CD14-positive monocyte (primary cell): ENCODE measurements around the gene DSTYK. TPM values are rescaled to one million over a fixed set of nuclear protein-coding genes. Genes with fewer than 3 reads are reported as not detected.

ENCODE experiments used
- DNase-seq, 3 donors: peaks; one replicate each; pipeline ENCODE4 v3.0.0-alpha.2; 2011 to 2022
- H2AFZ ChIP-seq: 2 replicates; pipeline ENCODE4 v1.6.0; 2012; ENCODE audit warnings: mild to moderate bottlenecking, low read depth, low read length, inconsistent platforms; ENCODE audit not compliant: insufficient read depth, poor library complexity, severe bottlenecking
- H3K27ac ChIP-seq, 2 donors: 1 replicate in 1 of 2; 2 replicates in 1 of 2; pipeline ENCODE4 v1.5.1; 2012 to 2013; ENCODE audit warnings: low read length in 2 of 2, control low read depth in 1 of 2, inconsistent platforms in 1 of 2, low read depth in 1 of 2, mild to moderate bottlenecking in 1 of 2
- H3K27me3 ChIP-seq, 2 donors: one replicate each; pipeline versions ENCODE4 v1.6.0 to v1.6.1; 2011 to 2013; ENCODE audit warnings: low read length in 2 of 2; ENCODE audit not compliant: control insufficient read depth in 2 of 2, insufficient read depth in 2 of 2
- H3K36me3 ChIP-seq, 2 donors: replicated peaks in 1 of 2; 1 replicate in 1 of 2; 2 replicates in 1 of 2; pipeline versions ENCODE4 v1.5.1 to v1.6.1; 2012 to 2013; ENCODE audit warnings: low read length in 2 of 2, control low read depth in 1 of 2, inconsistent platforms in 1 of 2, mild to moderate bottlenecking in 1 of 2; ENCODE audit not compliant: insufficient read depth in 2 of 2, control insufficient read depth in 1 of 2
- H3K4me1 ChIP-seq, 2 donors: 1 replicate in 1 of 2; 2 replicates in 1 of 2; pipeline versions ENCODE4 v1.5.1 to v1.6.1; 2012 to 2013; ENCODE audit warnings: low read length in 2 of 2, control low read depth in 1 of 2, inconsistent platforms in 1 of 2, mild to moderate bottlenecking in 1 of 2, moderate library complexity in 1 of 2; ENCODE audit not compliant: insufficient read depth in 2 of 2, control insufficient read depth in 1 of 2
- H3K4me2 ChIP-seq: replicated peaks from 2 replicates; pipeline ENCODE3; 2012; ENCODE audit warnings: low read length, moderate library complexity, mild to moderate bottlenecking; ENCODE audit not compliant: poor library complexity, severe bottlenecking; ENCODE audit errors: extremely low read depth
- H3K4me3 ChIP-seq, 3 experiments: fragments of 200-600 bp in 1 of 3; sonication (generic) in 1 of 3; replicated peaks in 1 of 3; 1 replicate in 2 of 3; 2 replicates in 1 of 3; pipeline ENCODE4 v1.5.1; 2011 to 2013; ENCODE audit warnings: low read length in 3 of 3, mild to moderate bottlenecking in 3 of 3, control low read depth in 2 of 3, low read depth in 2 of 3, inconsistent platforms in 1 of 3, moderate library complexity in 1 of 3
- H3K79me2 ChIP-seq: 2 replicates; pipeline ENCODE4 v1.6.0; 2012; ENCODE audit warnings: mild to moderate bottlenecking, control low read depth, inconsistent platforms, low read length, moderate library complexity; ENCODE audit not compliant: insufficient read depth
- H3K9ac ChIP-seq: 2 replicates; pipeline ENCODE4 v1.6.0; 2017; ENCODE audit warnings: low read length, mild to moderate bottlenecking; ENCODE audit not compliant: insufficient read depth, poor library complexity, severe bottlenecking
- H3K9me3 ChIP-seq, 2 donors: replicated peaks in 1 of 2; 1 replicate in 1 of 2; 2 replicates in 1 of 2; pipeline versions ENCODE4 v1.5.1 to v1.6.1; 2012 to 2013; ENCODE audit warnings: low read length in 2 of 2, control low read depth in 1 of 2; ENCODE audit not compliant: control insufficient read depth in 1 of 2, insufficient read depth in 1 of 2
- H4K20me1 ChIP-seq: 2 replicates; pipeline ENCODE4 v1.6.0; 2012; ENCODE audit warnings: mild to moderate bottlenecking, low read length, control low read depth, moderate library complexity; ENCODE audit not compliant: insufficient read depth
- H3K27ac Mint-ChIP-seq, 7 donors: one replicate each; pipeline ENCODE4 v1.8.0; 2020; ENCODE audit warnings: mild to moderate bottlenecking in 7 of 7, mixed read lengths in 7 of 7, moderate library complexity in 6 of 7, inconsistent platforms in 2 of 7
- H3K27me3 Mint-ChIP-seq, 3 donors: one replicate each; pipeline ENCODE4 v1.8.0; 2021 to 2022; ENCODE audit warnings: low read depth in 3 of 3, mild to moderate bottlenecking in 3 of 3, mixed read lengths in 3 of 3, moderate library complexity in 3 of 3, inconsistent platforms in 1 of 3
- H3K36me3 Mint-ChIP-seq, 2 donors: one replicate each; pipeline ENCODE4 v1.8.0; 2020; ENCODE audit warnings: mixed read lengths in 2 of 2, inconsistent platforms in 1 of 2, mild to moderate bottlenecking in 1 of 2
- H3K4me1 Mint-ChIP-seq: one replicate; pipeline ENCODE4 v1.8.0; 2020; ENCODE audit warnings: mild to moderate bottlenecking, mixed read lengths
- H3K4me3 Mint-ChIP-seq, 2 donors: one replicate each; pipeline ENCODE4 v1.8.0; 2020; ENCODE audit warnings: mild to moderate bottlenecking in 2 of 2, mixed read lengths in 2 of 2, moderate library complexity in 1 of 2
- H3K9me3 Mint-ChIP-seq, 7 donors: one replicate each; pipeline ENCODE4 v1.8.0; 2020 to 2022; ENCODE audit warnings: mixed read lengths in 7 of 7, mild to moderate bottlenecking in 6 of 7, moderate library complexity in 6 of 7, inconsistent platforms in 2 of 7
- CTCF ChIP-seq: fragments of 200-600 bp; IDR thresholded peaks from one replicate; pipeline ENCODE4 v1.8.0; 2022; ENCODE audit warnings: antibody characterized with exemption, mild to moderate bottlenecking
- WGBS: methylation state at CpG from one replicate; pipeline ENCODE4 v1.1.5; 2013; ENCODE audit warnings: missing lambda C conversion rate; ENCODE audit not compliant: insufficient coverage; 5-methylcytosine and 5-hydroxymethylcytosine counted together
- intact Hi-C, 2 donors: fragments of 100-400 bp; cut with micrococcal nuclease; formaldehyde crosslinking; loops; one replicate each; pipeline versions ENCODE4 v1.15.0 to v1.15.1; 2023
- polyA plus RNA-seq, 3 donors: library from polyadenylated mRNA; depleted of rRNA in 1 of 3; unstranded in 2 of 3; stranded (reverse) in 1 of 3; fragments of 300-500 nt in 2 of 3; fragments of >200 nt in 1 of 3; fragmentation: Illumina TruSeq in 2 of 3; gene quantifications; 1 replicate in 2 of 3; 2 replicates in 1 of 3; pipeline ENCODE4 v1.2.3, GENCODE V29; 2012 to 2021

The DSTYK gene
- polyA plus RNA-seq, 3 donors, result 2.9 to 6.5 (median 3.8) TPM

GRCh38 chr1:205237526-205238484, 26.3 kb upstream of the DSTYK start:
- no peak overlapping the region for H3K9ac ChIP-seq
- no peaks in the 10 kb centered on the region for H3K9me3 ChIP-seq
- no peaks in the 10 kb centered on the region for H3K27me3 ChIP-seq
- no peak for TF ChIP-seq CTCF
- peak overlapping the region in 1 of 3 experiments; percentile 9 for H3K4me3 ChIP-seq
- H3K9me3 Mint-ChIP-seq, result no peaks in the 10 kb centered on the region
- H3K27ac ChIP-seq, result no peak overlapping the region
- H3K36me3 Mint-ChIP-seq, result no peaks in the 10 kb centered on the region
- H3K4me1 ChIP-seq, result peaks cover 12 to 16% of the 10 kb centered on the region in 2 donors
- peak overlapping the region in 2 of 7 donors; percentile 54 to 81 for H3K27ac Mint-ChIP-seq
- DNase-seq, result no peak
- H3K36me3 ChIP-seq, result no peaks in the 10 kb centered on the region
- peaks cover 0 to 2% (median 1%) of the 10 kb centered on the region in 3 donors for H3K27me3 Mint-ChIP-seq
- peaks cover 19% of the 10 kb centered on the region for H3K4me1 Mint-ChIP-seq
- no peaks in the 10 kb centered on the region for H3K79me2 ChIP-seq
- peak overlapping the region in 1 of 2 donors; percentile 52 for H3K4me3 Mint-ChIP-seq
- WGBS, result 4% methylated on average over 11 of the region's 12 CpGs
- peak overlapping the region; percentile 52 for H2AFZ ChIP-seq
- H3K4me2 ChIP-seq, result peak overlapping the region; percentile 32
- no peaks in the 10 kb centered on the region for H4K20me1 ChIP-seq
- intact Hi-C loops, result no loop called here

DNA sequence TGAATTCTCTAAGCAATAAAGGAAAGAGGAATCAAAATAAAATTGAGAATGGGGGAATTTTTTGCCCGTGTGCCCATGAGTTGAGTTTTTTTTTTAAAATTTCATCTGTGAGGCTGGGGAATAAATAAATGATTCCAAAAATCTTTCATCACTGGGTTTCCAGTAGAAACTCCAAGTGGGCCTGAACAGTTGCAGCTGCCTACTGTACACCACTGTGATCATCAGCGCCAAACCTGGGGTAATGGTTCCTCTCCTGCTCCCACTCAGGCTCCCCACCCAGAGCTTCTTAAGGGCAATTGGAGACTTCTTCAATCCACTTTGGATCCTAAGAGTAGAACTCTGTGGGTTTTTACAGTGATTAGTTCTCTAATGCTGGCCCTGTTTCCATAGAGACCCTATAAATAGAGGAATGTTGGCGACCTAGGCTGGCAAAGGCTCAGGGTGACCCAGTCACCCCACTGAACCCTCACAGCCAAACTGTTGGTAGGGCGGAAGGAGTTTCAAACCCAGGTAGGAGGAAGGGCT, 25.5 kb upstream of the DSTYK start:
- Mint-ChIP-seq H3K4me1 (peaks cover 19% of the 10 kb centered on the region), H3K27me3 (peaks cover 0 to 2% (median 2%) of the 10 kb centered on the region in 3 donors), H3K9me3 (no peaks in the 10 kb centered on the region), H3K36me3 (no peaks in the 10 kb centered on the region), H3K27ac (no peak overlapping the region), H3K4me3 (no peak overlapping the region)
- intact Hi-C loops, result no loop called here
- Histone ChIP-seq H3K4me1 (peaks cover 12 to 16% of the 10 kb centered on the region in 2 donors), H4K20me1 (no peaks in the 10 kb centered on the region), H3K27me3 (no peaks in the 10 kb centered on the region), H3K9ac (no peak overlapping the region), H2AFZ (no peak overlapping the region), H3K79me2 (no peaks in the 10 kb centered on the region), H3K36me3 (no peaks in the 10 kb centered on the region), H3K9me3 (no peaks in the 10 kb centered on the region), H3K27ac (no peak overlapping the region), H3K4me3 (no peak overlapping the region), H3K4me2 (peak overlapping the region; percentile 32)
- DNase-seq, result no peak
- no peak for TF ChIP-seq CTCF
- 100% methylated on average over 1 of the region's 4 CpGs for WGBS
